Activated effector memory CD4-positive, alpha-beta T cell treated with anti-CD3 and anti-CD28 coated beads, Interleukin-2, amount 50 U/mL, for 16 hours (primary cell): ENCODE measurements around the gene PDE6A.
"Not testable (repeated sequence)": the region's sequence is repeated elsewhere in the genome, so short reads cannot be mapped to it uniquely, and the experiment has no call there.

Experiments used
- DNase-seq: peaks from one replicate; pipeline ENCODE4 v3.0.0-alpha.2; 2020

The PDE6A gene

GRCh38 chr5:149951138-149951749, 6.7 kb upstream of the PDE6A start:
- DNase-seq = no peak

- DNase-seq = no peak
Measured at GRCh38 chr5:149948993-149949392, 4.4 kb upstream of the PDE6A start.

DNA sequence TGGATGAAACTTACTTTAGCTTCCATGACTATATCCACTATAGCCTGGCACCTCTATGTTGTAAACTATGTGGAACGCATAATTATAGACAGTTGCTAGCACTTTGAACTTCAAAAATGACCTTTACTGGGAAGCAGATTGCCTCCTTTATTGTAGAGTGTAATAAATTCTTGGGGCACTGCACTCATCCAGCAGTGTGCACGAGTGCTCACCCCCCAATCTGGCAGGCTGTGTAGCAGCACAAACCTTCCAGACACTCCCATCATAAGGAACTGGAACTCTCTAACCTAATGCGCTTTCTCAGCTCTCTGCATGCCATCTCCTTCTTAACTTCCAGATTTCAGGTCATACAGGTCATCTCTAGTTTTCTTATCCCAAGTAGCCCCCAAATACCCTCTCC, 1.5 kb upstream of the PDE6A start:
- no peak for DNase-seq

DNA sequence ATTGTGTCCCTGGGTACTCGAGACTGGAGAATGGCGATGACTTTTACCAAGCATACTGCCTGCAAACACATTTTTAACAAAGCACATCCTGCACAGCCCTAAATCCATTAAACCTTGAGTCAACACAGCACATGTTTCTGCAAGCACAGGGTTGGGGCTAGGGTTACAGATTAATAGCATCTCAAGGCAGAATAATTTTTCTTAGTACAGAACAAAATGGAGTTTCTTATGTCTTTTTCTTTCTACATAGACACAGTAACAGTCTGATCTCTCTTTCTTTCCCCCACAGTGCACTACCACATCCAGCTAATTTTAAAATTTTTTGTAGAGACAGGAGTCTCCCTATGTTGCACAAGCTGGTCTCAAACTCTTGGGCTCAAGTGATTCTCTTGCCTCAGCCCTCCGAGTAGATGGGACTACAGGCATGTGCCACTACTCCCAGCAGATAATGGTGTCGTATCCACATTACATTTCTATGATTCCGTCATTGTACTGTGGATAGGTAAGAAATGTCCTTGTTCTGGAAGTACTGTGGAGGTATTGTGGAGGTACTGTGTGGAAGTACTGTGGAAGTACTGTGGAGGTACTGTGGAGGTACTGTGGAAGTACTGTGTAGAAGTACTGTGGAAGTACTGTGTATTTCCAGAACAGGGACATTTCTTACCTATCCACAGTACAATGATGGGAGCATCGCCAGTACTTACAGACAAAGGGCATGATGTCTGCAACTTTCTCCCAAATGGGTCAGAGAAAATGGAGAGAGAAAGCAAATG, 1.2 kb downstream of the PDE6A start:
- not testable (repeated sequence) for DNase-seq

GRCh38 chr5:149942741-149943169, 1.8 kb downstream of the PDE6A start:
- not testable (repeated sequence) for DNase-seq

DNA sequence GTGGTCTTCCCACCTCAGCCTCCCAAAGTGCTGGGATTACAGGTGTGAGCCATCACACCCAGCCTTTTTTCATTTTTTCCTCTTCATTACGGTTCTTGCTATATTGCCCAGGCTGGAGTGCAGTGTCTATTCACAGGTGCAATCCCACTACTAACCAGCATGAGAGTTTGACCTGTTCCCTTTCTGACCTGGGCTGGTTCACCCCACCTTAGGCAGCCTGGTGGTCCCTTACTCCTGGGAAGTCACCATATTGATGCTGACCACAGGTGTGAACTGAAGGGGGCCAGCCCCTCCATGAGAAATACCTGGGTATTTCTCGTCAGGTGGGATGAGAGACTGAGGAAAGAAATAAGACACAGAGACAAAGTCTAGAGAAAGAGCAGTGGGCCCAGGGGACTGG, 2.4 kb downstream of the PDE6A start:
- no peak for DNase-seq

GRCh38 chr5:149941795-149942194, 2.8 kb downstream of the PDE6A start:
- DNase-seq = no peak

DNA sequence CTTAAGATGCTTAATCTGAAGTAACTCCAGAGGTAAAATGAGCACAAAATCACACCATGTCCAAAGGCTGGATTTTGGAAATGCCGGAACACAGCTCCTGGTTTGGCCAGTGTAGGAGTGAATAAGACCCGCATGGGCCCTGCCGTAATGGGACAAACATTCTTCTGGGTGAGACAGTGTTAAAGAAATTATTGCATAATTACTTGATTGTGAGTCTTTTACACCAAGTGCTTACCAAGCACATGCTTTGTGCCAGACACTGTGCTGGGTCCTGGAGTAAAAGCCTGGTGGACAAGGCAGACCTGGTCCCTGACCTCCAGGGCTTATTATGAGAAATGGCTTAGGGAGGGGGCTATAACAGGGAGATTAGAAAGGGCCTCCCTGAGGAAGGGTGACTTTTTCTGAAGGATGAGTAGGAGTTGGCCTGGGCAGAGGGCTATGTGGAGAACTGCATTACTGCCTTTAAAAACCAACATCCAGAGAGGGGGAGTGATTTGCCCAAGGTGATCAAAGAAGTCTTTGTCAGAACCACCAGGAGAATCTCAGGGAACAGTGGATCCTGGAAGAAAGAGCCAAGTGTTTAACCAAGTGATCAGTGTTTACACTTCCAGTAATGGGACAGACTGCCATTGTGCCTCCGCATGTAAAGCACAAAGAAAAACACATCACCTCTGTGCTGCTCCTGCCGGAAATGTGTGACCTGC, 3.5 kb downstream of the PDE6A start:
- DNase-seq = no peak

DNA sequence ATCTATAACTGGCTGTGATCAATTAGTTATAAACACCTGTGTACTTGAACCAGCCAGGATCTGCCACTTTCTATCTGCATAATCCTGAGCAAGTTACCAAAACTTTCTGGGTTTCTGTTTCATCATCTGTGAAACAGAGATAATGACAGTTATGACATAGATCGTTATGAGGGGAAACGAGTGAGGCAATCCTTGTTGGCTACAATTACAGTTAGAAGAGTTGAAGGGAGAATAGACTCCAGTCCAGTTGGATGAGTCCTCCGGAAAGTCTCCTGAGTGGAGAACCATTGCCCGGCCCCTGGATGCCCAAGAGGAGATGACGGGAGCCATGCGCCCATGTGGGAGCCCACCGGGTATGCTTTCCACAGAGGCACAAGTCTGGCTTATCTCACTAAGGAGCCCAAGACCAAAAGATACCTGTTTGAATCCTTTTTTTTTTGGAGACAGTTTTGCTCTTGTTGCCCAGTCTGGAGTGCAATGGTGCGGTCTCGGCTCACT, 4.5 kb downstream of the PDE6A start:
- DNase-seq = no peak

- DNase-seq = no peak
Measured at GRCh38 chr5:149939546-149939945, 5.0 kb downstream of the PDE6A start.

GRCh38 chr5:149938791-149939358, 5.7 kb downstream of the PDE6A start:
- no peak for DNase-seq

DNA sequence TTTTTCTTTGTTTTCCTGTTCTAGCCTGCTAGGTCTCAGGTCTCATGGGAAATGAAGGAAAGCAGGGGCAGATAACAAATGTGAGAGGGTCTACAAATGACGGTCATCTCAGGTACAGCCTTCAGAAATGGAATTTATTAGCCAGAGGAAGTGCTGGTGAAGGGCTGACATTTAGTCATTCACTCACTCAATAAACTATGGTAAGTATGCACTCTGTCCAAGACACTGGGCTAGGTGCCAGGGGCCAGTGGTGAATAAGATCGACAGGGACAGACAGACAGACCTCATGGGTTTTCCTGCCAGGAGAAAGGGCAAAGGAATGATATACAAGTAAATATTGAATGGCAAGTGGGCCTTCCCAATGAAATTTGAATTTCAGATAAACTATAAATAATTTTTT, 6.3 kb downstream of the PDE6A start:
- DNase-seq = no peak

DNA sequence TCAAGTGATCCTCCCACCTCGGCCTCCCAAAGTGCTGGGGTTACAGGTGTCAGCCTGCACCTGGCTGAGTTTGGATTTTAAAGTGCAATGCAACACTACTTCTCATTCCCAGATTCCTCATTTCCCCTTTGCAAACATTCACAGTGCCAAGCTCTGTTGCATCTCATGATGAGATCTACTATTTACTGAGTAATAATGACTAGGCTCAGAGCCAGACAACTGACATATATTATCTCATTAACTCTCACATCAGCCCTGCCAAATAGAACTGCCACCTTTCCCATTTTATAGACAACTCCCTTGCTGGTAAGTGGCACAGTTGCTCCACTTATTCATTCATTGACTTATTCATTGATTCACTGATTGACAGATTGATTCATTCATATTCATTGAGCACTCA, 7.0 kb downstream of the PDE6A start:
- no peak for DNase-seq

GRCh38 chr5:149936700-149937091, 7.9 kb downstream of the PDE6A start:
- no peak for DNase-seq

- no peak for DNase-seq
Measured at GRCh38 chr5:149936044-149936699, 8.4 kb downstream of the PDE6A start.

DNA sequence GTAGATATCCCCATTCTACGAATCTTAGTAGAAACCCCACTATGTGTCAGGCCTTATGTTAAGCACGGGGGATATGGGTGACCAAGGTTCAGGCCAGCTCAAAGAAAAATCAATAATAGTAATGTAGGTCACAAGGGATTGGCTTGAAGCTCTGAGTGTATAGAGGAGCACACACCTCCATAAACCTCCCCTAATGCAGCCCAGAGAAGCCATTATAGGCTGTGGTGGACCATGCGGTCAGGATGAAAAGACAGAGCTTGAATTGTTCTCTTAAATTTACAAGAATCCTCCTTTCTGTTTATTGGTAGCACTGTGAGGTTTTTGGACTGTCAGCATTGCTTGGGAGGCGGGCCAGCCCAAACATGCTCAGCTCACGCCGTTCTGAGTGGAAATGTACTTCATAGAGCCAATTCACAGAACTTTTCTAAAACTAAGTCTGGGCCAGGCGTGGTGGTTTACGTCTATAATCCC, 9.1 kb downstream of the PDE6A start:
- no peak for DNase-seq

GRCh38 chr5:149932445-149933350, 11.9 kb downstream of the PDE6A start:
- no peak for DNase-seq

GRCh38 chr5:149931992-149932436, 12.6 kb downstream of the PDE6A start:
- DNase-seq = no peak

DNA sequence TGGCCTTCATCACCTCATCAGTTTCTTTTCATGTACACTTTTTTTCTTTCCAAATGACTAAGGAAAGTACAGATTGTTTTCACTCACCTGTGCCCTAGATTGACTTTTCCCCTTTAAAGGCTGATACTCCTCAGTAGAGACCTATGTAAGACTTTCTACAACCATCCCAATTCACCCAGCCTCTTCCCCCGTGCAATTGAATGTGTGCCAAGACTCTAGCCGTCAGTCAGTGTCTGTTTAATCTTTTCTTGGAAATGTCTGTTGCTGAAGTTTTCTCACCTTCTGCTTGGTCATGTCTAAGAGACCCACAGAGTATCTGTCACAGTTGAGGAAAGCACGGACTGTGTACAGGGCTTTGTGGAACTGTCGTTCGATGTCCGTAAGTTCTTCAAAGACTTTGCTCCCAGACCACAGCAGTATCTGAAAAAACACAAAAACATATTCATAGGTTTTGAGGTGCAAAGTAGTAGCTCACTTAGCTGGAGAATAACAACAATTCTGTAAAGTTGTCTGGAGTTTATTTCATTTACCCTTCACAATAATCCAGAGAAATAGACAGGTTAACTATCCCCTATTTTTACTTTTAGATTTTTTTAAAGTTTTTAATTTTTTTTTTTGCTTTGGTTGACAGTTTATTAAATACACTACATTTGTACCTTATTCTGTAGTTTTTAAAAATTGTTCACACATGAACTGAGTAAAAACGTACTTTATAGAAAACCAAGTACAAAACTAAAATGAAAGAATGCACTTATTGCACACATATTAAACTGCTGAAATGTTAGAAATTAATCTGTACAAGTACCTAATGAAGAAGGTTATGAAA, 13.6 kb downstream of the PDE6A start:
- DNase-seq = no peak

GRCh38 chr5:149930043-149930748, 14.4 kb downstream of the PDE6A start:
- no peak for DNase-seq
